T-helper 17 cell (primary cell): ENCODE data around the gene PPP2R2D. TPM values are rescaled to one million over a fixed set of nuclear protein-coding genes. Genes with fewer than 3 reads are reported as not detected.
"Not testable (repeated sequence)": the region's sequence is repeated elsewhere in the genome, so short reads cannot be mapped to it uniquely, and the experiment has no call there.

Source experiments
- ATAC-seq: fragments of 150-1000 bp; cut with Tn5 transposase; 2 replicates; pipeline ENCODE4 v1.10.0; 2021; ENCODE audit warnings: mild to moderate bottlenecking, moderate library complexity
- DNase-seq, 3 donors: peaks; one replicate each; pipeline versions ENCODE4 v3.0.0 to v3.0.0-alpha.2; 2020 to 2021
- H3K9me3 ChIP-seq: one replicate; pipeline ENCODE4 v1.7.0; 2013; ENCODE audit warnings: low read length, mild to moderate bottlenecking; ENCODE audit not compliant: control insufficient read depth, poor library complexity, severe bottlenecking
- H3K27ac Mint-ChIP-seq: one replicate; pipeline ENCODE4 v1.8.0; 2022; ENCODE audit warnings: mild to moderate bottlenecking, moderate library complexity, mixed read lengths
- H3K27me3 Mint-ChIP-seq: one replicate; pipeline ENCODE4 v1.8.0; 2022; ENCODE audit warnings: mixed read lengths
- H3K36me3 Mint-ChIP-seq: one replicate; pipeline ENCODE4 v1.8.0; 2022; ENCODE audit warnings: low read depth, mixed read lengths
- H3K4me1 Mint-ChIP-seq: one replicate; pipeline ENCODE4 v1.8.0; 2022; ENCODE audit warnings: mild to moderate bottlenecking, mixed read lengths
- H3K4me3 Mint-ChIP-seq: one replicate; pipeline ENCODE4 v1.8.0; 2022; ENCODE audit warnings: mild to moderate bottlenecking, moderate library complexity, mixed read lengths
- total RNA-seq, 4 donors: library from RNA in 2 of 4; stranded (reverse) in 2 of 4; gene quantifications; one replicate each; pipeline ENCODE4 v1.2.3 and lab custom pipeline; 2022 to 2026

PPP2R2D gene
- total RNA-seq, 2 donors from 2014 or later = 34.5 to 36.6 TPM

GRCh38 chr10:131872011-131872826 lies 28.6 kb upstream of the PPP2R2D start:
- Mint-ChIP-seq H3K4me1 (peaks cover 3% of the 10 kb centered on the region), H3K27ac (no peak overlapping the region), H3K4me3 (no peak overlapping the region), H3K36me3 (no peaks in the 10 kb centered on the region), H3K27me3 (peaks cover 42% of the 10 kb centered on the region)
- DNase-seq (no peak), ATAC-seq (no peak)
- no peaks in the 10 kb centered on the region for H3K9me3 ChIP-seq

- DNase-seq (no peak), ATAC-seq (no peak)
- H3K9me3 ChIP-seq = no peaks in the 10 kb centered on the region
- Mint-ChIP-seq H3K4me3 (no peak overlapping the region), H3K27ac (no peak overlapping the region), H3K36me3 (peaks cover 1% of the 10 kb centered on the region), H3K27me3 (peaks cover 45% of the 10 kb centered on the region), H3K4me1 (peaks cover 3% of the 10 kb centered on the region)
Measured at GRCh38 chr10:131872827-131873375, 27.9 kb upstream of the PPP2R2D start.

- peak in 1 of 3 donors; percentile 36 for DNase-seq
- H3K4me1 Mint-ChIP-seq = peaks cover 3% of the 10 kb centered on the region
- H3K36me3 Mint-ChIP-seq = peaks cover 6% of the 10 kb centered on the region
- no peak overlapping the region for H3K4me3 Mint-ChIP-seq
- peaks cover 66% of the 10 kb centered on the region for H3K27me3 Mint-ChIP-seq
- peak; percentile 63 for ATAC-seq
- H3K27ac Mint-ChIP-seq = no peak overlapping the region
- H3K9me3 ChIP-seq = no peaks in the 10 kb centered on the region
Measured at GRCh38 chr10:131874991-131875451, 25.8 kb upstream of the PPP2R2D start.

- DNase-seq (no peak), ATAC-seq (no peak)
- Mint-ChIP-seq H3K36me3 (peaks cover 6% of the 10 kb centered on the region), H3K4me3 (no peak overlapping the region), H3K4me1 (peaks cover 3% of the 10 kb centered on the region), H3K27me3 (peaks cover 62% of the 10 kb centered on the region), H3K27ac (no peak overlapping the region)
- no peaks in the 10 kb centered on the region for H3K9me3 ChIP-seq
Measured at GRCh38 chr10:131875501-131875900, 25.3 kb upstream of the PPP2R2D start.

GRCh38 chr10:131876017-131876416 lies 24.8 kb upstream of the PPP2R2D start:
- DNase-seq = no peak
- no peak for ATAC-seq
- H3K9me3 ChIP-seq = no peaks in the 10 kb centered on the region
- no peak overlapping the region for H3K27ac Mint-ChIP-seq
- no peak overlapping the region for H3K4me3 Mint-ChIP-seq
- peaks cover 3% of the 10 kb centered on the region for H3K4me1 Mint-ChIP-seq
- peaks cover 6% of the 10 kb centered on the region for H3K36me3 Mint-ChIP-seq
- H3K27me3 Mint-ChIP-seq = peaks cover 62% of the 10 kb centered on the region

- no peak for ATAC-seq
- Mint-ChIP-seq H3K4me1 (peaks cover 3% of the 10 kb centered on the region), H3K27me3 (peaks cover 59% of the 10 kb centered on the region), H3K27ac (no peak overlapping the region), H3K4me3 (no peak overlapping the region), H3K36me3 (peaks cover 6% of the 10 kb centered on the region)
- no peak for DNase-seq
- no peaks in the 10 kb centered on the region for H3K9me3 ChIP-seq
Measured at GRCh38 chr10:131876508-131876907, 24.3 kb upstream of the PPP2R2D start.

GRCh38 chr10:131880016-131880590 lies 20.7 kb upstream of the PPP2R2D start:
- ATAC-seq (no peak), DNase-seq (no peak)
- H3K9me3 ChIP-seq = no peaks in the 10 kb centered on the region
- Mint-ChIP-seq H3K27me3 (peaks cover 41% of the 10 kb centered on the region), H3K36me3 (peaks cover 6% of the 10 kb centered on the region), H3K27ac (no peak overlapping the region), H3K4me3 (no peak overlapping the region), H3K4me1 (no peaks in the 10 kb centered on the region)

GRCh38 chr10:131881104-131881880 lies 19.5 kb upstream of the PPP2R2D start:
- no peak for ATAC-seq
- H3K4me3 Mint-ChIP-seq = no peak overlapping the region
- no peaks in the 10 kb centered on the region for H3K9me3 ChIP-seq

GRCh38 chr10:131882151-131882550 lies 18.7 kb upstream of the PPP2R2D start:
- Mint-ChIP-seq H3K4me3 (no peak overlapping the region), H3K36me3 (peaks cover 6% of the 10 kb centered on the region), H3K4me1 (peaks cover 3% of the 10 kb centered on the region), H3K27me3 (peaks cover 37% of the 10 kb centered on the region), H3K27ac (no peak overlapping the region)
- ATAC-seq (no peak), DNase-seq (no peak)
- no peaks in the 10 kb centered on the region for H3K9me3 ChIP-seq

More at GRCh38 chr10:131881104-131881880, 19.5 kb upstream of the PPP2R2D start:
- H3K27me3 Mint-ChIP-seq = peaks cover 40% of the 10 kb centered on the region
- H3K27ac Mint-ChIP-seq = no peak overlapping the region
- H3K36me3 Mint-ChIP-seq = peaks cover 6% of the 10 kb centered on the region
- peaks cover 3% of the 10 kb centered on the region for H3K4me1 Mint-ChIP-seq
- DNase-seq = no peak

- Mint-ChIP-seq H3K27ac (no peak overlapping the region), H3K4me3 (no peak overlapping the region), H3K4me1 (peaks cover 3% of the 10 kb centered on the region), H3K27me3 (peaks cover 31% of the 10 kb centered on the region), H3K36me3 (peaks cover 5% of the 10 kb centered on the region)
- H3K9me3 ChIP-seq = no peaks in the 10 kb centered on the region
- ATAC-seq (no peak), DNase-seq (no peak)
Measured at GRCh38 chr10:131882590-131883451, 18.0 kb upstream of the PPP2R2D start.

GRCh38 chr10:131883621-131884393 lies 17.0 kb upstream of the PPP2R2D start:
- not testable (repeated sequence) for ATAC-seq, H3K9me3 ChIP-seq, H3K4me1 Mint-ChIP-seq, H3K36me3 Mint-ChIP-seq, H3K27ac Mint-ChIP-seq, H3K4me3 Mint-ChIP-seq, DNase-seq
- peaks cover 21% of the 10 kb centered on the region for H3K27me3 Mint-ChIP-seq
